ENCODE data around the gene PRRT4.
A peak's percentile ranks its signal among the peaks of the same experiment; 100 is the strongest.

The PRRT4 gene

GRCh38 chr7:128347647-128348097 lies 13.8 kb downstream of the PRRT4 start:
- Histone ChIP-seq H3K27ac (ENCODE audit: low read length) (no peak overlapping the region), H3K9me3 (replicated peaks; ENCODE audit: insufficient read depth, low read length) (no peaks in the 10 kb centered on the region), H3K9me2 (replicated peaks; ENCODE audit: insufficient read depth, low read length) (no peaks in the 10 kb centered on the region), H3K4me2 (ENCODE audit: low read depth, low read length) (no peak overlapping the region), H3K9ac (ENCODE audit: low read length) (no peak overlapping the region), H3K79me2 (ENCODE audit: low read length) (peaks cover 9% of the 10 kb centered on the region), H3K36me3 (replicated peaks; ENCODE audit: insufficient read depth, low read length) (no peaks in the 10 kb centered on the region), H3K4me3 (ENCODE audit: low read length) (no peak overlapping the region), H4K20me1 (ENCODE audit: insufficient read depth, low read length) (no peaks in the 10 kb centered on the region), H3F3A (ENCODE audit: insufficient read depth, low read length) (peaks cover 7% of the 10 kb centered on the region), H3K4me1 (ENCODE audit: low read length) (0 out of 2 replicates have a peak, but pooled peaks cover 3% of the 10 kb centered on the region), H3K27me3 (replicated peaks; ENCODE audit: insufficient read depth, low read length) (peaks cover 36% of the 10 kb centered on the region), H2AFZ (ENCODE audit: low read length) (no peak overlapping the region)
- peak; percentile 42 for DNase-seq
- TF ChIP-seq EZH2phosphoT487 (IDR thresholded peaks at IDR 0.05; ENCODE audit: low read length) (no peak), EZH2 (optimal IDR thresholded peaks at IDR 0.05; ENCODE audit: low read depth, low read length) (no peak)
- TF ChIP-seq, protein P1, sequence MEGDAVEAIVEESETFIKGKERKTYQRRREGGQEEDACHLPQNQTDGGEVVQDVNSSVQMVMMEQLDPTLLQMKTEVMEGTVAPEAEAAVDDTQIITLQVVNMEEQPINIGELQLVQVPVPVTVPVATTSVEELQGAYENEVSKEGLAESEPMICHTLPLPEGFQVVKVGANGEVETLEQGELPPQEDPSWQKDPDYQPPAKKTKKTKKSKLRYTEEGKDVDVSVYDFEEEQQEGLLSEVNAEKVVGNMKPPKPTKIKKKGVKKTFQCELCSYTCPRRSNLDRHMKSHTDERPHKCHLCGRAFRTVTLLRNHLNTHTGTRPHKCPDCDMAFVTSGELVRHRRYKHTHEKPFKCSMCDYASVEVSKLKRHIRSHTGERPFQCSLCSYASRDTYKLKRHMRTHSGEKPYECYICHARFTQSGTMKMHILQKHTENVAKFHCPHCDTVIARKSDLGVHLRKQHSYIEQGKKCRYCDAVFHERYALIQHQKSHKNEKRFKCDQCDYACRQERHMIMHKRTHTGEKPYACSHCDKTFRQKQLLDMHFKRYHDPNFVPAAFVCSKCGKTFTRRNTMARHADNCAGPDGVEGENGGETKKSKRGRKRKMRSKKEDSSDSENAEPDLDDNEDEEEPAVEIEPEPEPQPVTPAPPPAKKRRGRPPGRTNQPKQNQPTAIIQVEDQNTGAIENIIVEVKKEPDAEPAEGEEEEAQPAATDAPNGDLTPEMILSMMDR (IDR thresholded peaks at IDR 0.05; ENCODE audit: low read length) = peak; percentile 78

GRCh38 chr7:128344431-128344774 lies 17.1 kb downstream of the PRRT4 start:
- peak overlapping the region; percentile 80; the same call in 1 of the 2 replicates for H3K4me3 ChIP-seq (ENCODE audit: low read length)
- no peak for DNase-seq

DNA sequence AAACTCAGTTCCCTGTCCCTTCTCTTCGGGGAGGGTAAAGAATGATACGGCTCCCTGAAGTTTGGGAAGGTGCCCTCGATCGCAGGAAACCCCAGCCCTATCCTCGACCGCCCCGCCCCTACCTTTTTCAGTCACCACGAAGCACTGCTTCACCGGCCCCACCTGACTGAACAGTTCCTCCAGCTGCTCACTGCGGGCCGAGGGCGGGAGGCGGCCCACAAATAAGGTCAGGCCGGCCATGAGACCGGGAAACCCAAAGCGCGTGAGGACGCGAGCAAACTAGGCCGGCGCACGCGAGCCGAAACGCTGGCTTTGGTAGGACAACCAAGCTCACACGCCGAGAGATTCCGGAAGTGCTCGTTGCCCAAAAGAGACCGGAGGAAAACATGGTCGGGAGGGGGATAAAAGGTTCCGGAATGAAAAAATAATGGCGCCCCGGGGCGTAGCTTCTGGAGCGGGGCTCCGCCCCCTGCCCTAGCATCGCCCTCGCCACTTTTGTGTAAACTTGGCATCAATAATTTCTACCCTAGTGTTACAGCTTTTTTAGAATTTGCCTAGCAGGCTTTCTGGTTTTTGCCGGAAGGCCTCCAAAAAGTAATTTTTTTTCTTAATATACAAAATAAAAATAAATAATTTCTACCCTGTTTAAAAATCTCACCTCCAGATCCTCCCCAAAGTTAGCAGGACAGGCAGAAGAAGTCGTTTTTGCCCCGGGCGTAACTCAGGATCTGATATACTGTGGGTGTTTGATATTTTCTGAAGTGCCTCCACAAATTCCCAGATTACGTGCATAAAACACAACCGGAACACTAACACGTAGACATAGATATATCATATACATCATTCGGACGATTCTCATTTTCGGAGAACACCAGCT lies 17.7 kb downstream of the PRRT4 start, which contains the start of gene RBM28:
Gene RBM28, minus strand, starts transcription at position 355 of the 877 bp plus-strand sequence. Its CDS starts 115 bp downstream, at position 240.
- peaks cover 5% of the 10 kb centered on the region; the same call in 1 of the 2 replicates for H3K36me3 ChIP-seq (replicated peaks; ENCODE audit: insufficient read depth, low read length)
- peak within 1 kb of the TSS; percentile 89 for H3K9ac ChIP-seq (ENCODE audit: low read length)
- no peaks in the 10 kb centered on the region for H3K9me2 ChIP-seq (replicated peaks; ENCODE audit: insufficient read depth, low read length)
- H3K4me1 ChIP-seq (ENCODE audit: low read length) = 0 out of 2 replicates have a peak, but pooled peaks cover 8% of the 10 kb centered on the region
- no peaks in the 10 kb centered on the region for H3K9me3 ChIP-seq (replicated peaks; ENCODE audit: insufficient read depth, low read length)
- peak within 1 kb of the TSS; percentile 86 for H3K27ac ChIP-seq (ENCODE audit: low read length)
- peaks cover 7% of the 10 kb centered on the region for H3F3A ChIP-seq (ENCODE audit: insufficient read depth, low read length)
- no peak for TF ChIP-seq EZH2 (optimal IDR thresholded peaks at IDR 0.05; ENCODE audit: low read depth, low read length)
- TF ChIP-seq, protein P1 (IDR thresholded peaks at IDR 0.05; ENCODE audit: low read length) = no peak
- peak within 1 kb of the TSS; percentile 79 for H3K4me2 ChIP-seq (ENCODE audit: low read depth, low read length)
- peaks cover 6% of the 10 kb centered on the region; the same call in 1 of the 2 replicates for H3K27me3 ChIP-seq (replicated peaks; ENCODE audit: insufficient read depth, low read length)
- H3K79me2 ChIP-seq (ENCODE audit: low read length) = peaks cover 47% of the 10 kb centered on the region
- DNase-seq = peak; percentile 95
- 0 out of 2 replicates have a peak, but pooled peaks cover 5% of the 10 kb centered on the region for H4K20me1 ChIP-seq (ENCODE audit: insufficient read depth, low read length)
- H3K4me3 ChIP-seq (ENCODE audit: low read length) = peak within 1 kb of the TSS; percentile 80
- H2AFZ ChIP-seq (ENCODE audit: low read length) = peak within 1 kb of the TSS; percentile 97

More at GRCh38 chr7:128344431-128344774, 17.1 kb downstream of the PRRT4 start:
- Histone ChIP-seq H3K79me2 (ENCODE audit: low read length) (peaks cover 42% of the 10 kb centered on the region), H3K4me1 (ENCODE audit: low read length) (0 out of 2 replicates have a peak, but pooled peaks cover 8% of the 10 kb centered on the region), H3K36me3 (replicated peaks; ENCODE audit: insufficient read depth, low read length) (no peaks in the 10 kb centered on the region), H3K9me3 (replicated peaks; ENCODE audit: insufficient read depth, low read length) (no peaks in the 10 kb centered on the region), H3K9me2 (replicated peaks; ENCODE audit: insufficient read depth, low read length) (no peaks in the 10 kb centered on the region), H3K4me2 (ENCODE audit: low read depth, low read length) (peak overlapping the region; percentile 79; the same call in 1 of the 2 replicates), H3K27ac (ENCODE audit: low read length) (no peak overlapping the region), H3K9ac (ENCODE audit: low read length) (no peak overlapping the region), H3F3A (ENCODE audit: insufficient read depth, low read length) (peaks cover 7% of the 10 kb centered on the region), H3K27me3 (replicated peaks; ENCODE audit: insufficient read depth, low read length) (peaks cover 13% of the 10 kb centered on the region), H4K20me1 (ENCODE audit: insufficient read depth, low read length) (0 out of 2 replicates have a peak, but pooled peaks cover 5% of the 10 kb centered on the region), H2AFZ (ENCODE audit: low read length) (peak overlapping the region; percentile 97)
- TF ChIP-seq EZH2 (optimal IDR thresholded peaks at IDR 0.05; ENCODE audit: low read depth, low read length) (no peak), EZH2phosphoT487 (IDR thresholded peaks at IDR 0.05; ENCODE audit: low read length) (no peak)
- TF ChIP-seq, protein P1 (IDR thresholded peaks at IDR 0.05; ENCODE audit: low read length) = no peak
